Suprapubic skin (tissue), 4 donors: ENCODE measurements around the gene UTY.

Experiments
- CTCF ChIP-seq, 2 donors: fragments of 200-600 bp in 1 of 2; fragments of 450-650 bp in 1 of 2; sonication (generic) in 1 of 2; IDR thresholded peaks; one replicate each; pipeline ENCODE4 v1.5.1; 2016 to 2019; ENCODE audit warnings: antibody characterized with exemption in 2 of 2, mild to moderate bottlenecking in 1 of 2, moderate library complexity in 1 of 2
- EP300 ChIP-seq: sonication (generic); formaldehyde crosslinking; IDR thresholded peaks from one replicate; pipeline ENCODE4 v1.6.1; 2017; ENCODE audit warnings: antibody characterized with exemption
- POLR2A ChIP-seq, 2 donors: fragments of 450-650 bp; IDR thresholded peaks; one replicate each; pipeline ENCODE4 v1.6.1; 2017; ENCODE audit warnings: antibody characterized with exemption in 2 of 2, mild to moderate bottlenecking in 2 of 2, moderate library complexity in 2 of 2
- POLR2AphosphoS5 ChIP-seq, 3 donors: sonication (generic); formaldehyde crosslinking; IDR thresholded peaks; one replicate each; pipeline ENCODE4 v1.6.1; 2017; ENCODE audit warnings: antibody characterized with exemption in 3 of 3

GRCh38 chrY:13205214-13205613 is 274.6 kb downstream of the UTY start:
- TF ChIP-seq POLR2AphosphoS5 (IDR thresholded peaks at IDR 0.05): no peak
- TF ChIP-seq CTCF (IDR thresholded peaks at IDR 0.05): no peak
- no peak for TF ChIP-seq EP300
- no peak for TF ChIP-seq POLR2A (IDR thresholded peaks at IDR 0.05)
